ENCODE data around the gene KIAA0513.
A peak's percentile ranks its signal among the peaks of the same experiment; 100 is the strongest.

The KIAA0513 gene

GRCh38 chr16:85138073-85138824 lies 110.7 kb downstream of the KIAA0513 start:
- intact Hi-C loops (cut with DNase I), result no loop called here
- DNase-seq, result peak in 1 of 10 donors; percentile 43

GRCh38 chr16:85138825-85139627 lies 111.4 kb downstream of the KIAA0513 start:
- intact Hi-C loops (cut with DNase I), result no loop called here
- DNase-seq, result peak in 1 of 10 donors; percentile 47

GRCh38 chr16:85139881-85140339 lies 112.3 kb downstream of the KIAA0513 start:
- DNase-seq, result peak in 1 of 10 donors; percentile 23
- intact Hi-C loops (cut with DNase I), result no loop called here

- intact Hi-C loops (cut with DNase I), result no loop called here
- DNase-seq, result peak in 1 of 10 donors; percentile 51
Observed at GRCh38 chr16:85140455-85141012, 112.9 kb downstream of the KIAA0513 start.

GRCh38 chr16:85141491-85142128 lies 114.0 kb downstream of the KIAA0513 start:
- intact Hi-C loops (cut with DNase I), result no loop called here
- peak in 2 of 10 donors; percentile 23 to 64 for DNase-seq

GRCh38 chr16:85142129-85142513 lies 114.5 kb downstream of the KIAA0513 start:
- intact Hi-C loops (cut with DNase I), result no loop called here
- DNase-seq, result peak in 1 of 10 donors; percentile 52

- intact Hi-C loops (cut with DNase I), result no loop called here
- DNase-seq, result peak in 1 of 10 donors; percentile 63
Observed at GRCh38 chr16:85142771-85143211, 115.2 kb downstream of the KIAA0513 start.

Data from posterior cingulate gyrus (tissue), 11 donors.